Measurements from ENCODE around the gene ACOXL.

ACOXL gene

DNA sequence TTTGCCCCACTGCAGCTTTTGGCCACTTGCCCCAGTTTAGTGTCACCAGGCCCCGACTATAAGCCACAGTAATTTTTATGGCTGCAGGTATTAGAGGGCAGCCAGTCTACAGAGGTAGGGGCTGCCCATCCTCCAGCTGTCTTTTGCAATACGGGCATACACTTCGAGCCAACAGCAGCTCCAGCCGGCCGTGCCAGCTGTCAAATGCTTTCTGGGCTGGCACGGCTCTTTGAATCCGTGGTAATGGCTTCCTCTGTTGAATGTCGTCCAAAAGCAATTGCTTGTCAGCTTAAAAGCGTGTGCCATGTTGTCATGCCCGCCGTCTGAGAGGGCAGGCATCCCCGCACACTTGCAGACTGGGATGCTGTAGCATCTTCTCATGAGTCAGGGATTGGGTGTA is 429.6 kb downstream of the ACOXL start:
- H3K79me2 ChIP-seq (ENCODE audit: insufficient read depth, low read length): peaks cover 11% of the 10 kb centered on the region; the same call in 1 of the 2 replicates
- no peak overlapping the region for H2AFZ ChIP-seq (ENCODE audit: low read depth, low read length, severe bottlenecking)
- H3K9ac ChIP-seq (ENCODE audit: low read length): no peak overlapping the region
- H3F3A ChIP-seq (ENCODE audit: insufficient read depth): peaks cover 14% of the 10 kb centered on the region
- no peak overlapping the region for H3K4me3 ChIP-seq (ENCODE audit: insufficient read depth, low read length, poor library complexity, severe bottlenecking)
- H3K27me3 ChIP-seq (ENCODE audit: low read length): no peaks in the 10 kb centered on the region
- no peaks in the 10 kb centered on the region for H3K9me2 ChIP-seq (replicated peaks; ENCODE audit: insufficient read depth, low read length)
- H3K9me3 ChIP-seq (ENCODE audit: insufficient read depth, low read length): no peaks in the 10 kb centered on the region
- H3K36me3 ChIP-seq (ENCODE audit: low read length): no peaks in the 10 kb centered on the region
- H3K4me2 ChIP-seq (ENCODE audit: low read depth, low read length, poor library complexity, severe bottlenecking): no peak overlapping the region
- no peak overlapping the region for H3K27ac ChIP-seq (ENCODE audit: low read depth, low read length)
- no peak for TF ChIP-seq EZH2phosphoT487 (conservative IDR thresholded peaks at IDR 0.05; ENCODE audit: low read length)
- TF ChIP-seq, protein P1, sequence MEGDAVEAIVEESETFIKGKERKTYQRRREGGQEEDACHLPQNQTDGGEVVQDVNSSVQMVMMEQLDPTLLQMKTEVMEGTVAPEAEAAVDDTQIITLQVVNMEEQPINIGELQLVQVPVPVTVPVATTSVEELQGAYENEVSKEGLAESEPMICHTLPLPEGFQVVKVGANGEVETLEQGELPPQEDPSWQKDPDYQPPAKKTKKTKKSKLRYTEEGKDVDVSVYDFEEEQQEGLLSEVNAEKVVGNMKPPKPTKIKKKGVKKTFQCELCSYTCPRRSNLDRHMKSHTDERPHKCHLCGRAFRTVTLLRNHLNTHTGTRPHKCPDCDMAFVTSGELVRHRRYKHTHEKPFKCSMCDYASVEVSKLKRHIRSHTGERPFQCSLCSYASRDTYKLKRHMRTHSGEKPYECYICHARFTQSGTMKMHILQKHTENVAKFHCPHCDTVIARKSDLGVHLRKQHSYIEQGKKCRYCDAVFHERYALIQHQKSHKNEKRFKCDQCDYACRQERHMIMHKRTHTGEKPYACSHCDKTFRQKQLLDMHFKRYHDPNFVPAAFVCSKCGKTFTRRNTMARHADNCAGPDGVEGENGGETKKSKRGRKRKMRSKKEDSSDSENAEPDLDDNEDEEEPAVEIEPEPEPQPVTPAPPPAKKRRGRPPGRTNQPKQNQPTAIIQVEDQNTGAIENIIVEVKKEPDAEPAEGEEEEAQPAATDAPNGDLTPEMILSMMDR (IDR thresholded peaks at IDR 0.05; ENCODE audit: insufficient read depth, low read length, poor library complexity, severe bottlenecking): no peak
- H4K20me1 ChIP-seq (ENCODE audit: low read depth, low read length): no peaks in the 10 kb centered on the region; the same call in 1 of the 2 replicates

DNA sequence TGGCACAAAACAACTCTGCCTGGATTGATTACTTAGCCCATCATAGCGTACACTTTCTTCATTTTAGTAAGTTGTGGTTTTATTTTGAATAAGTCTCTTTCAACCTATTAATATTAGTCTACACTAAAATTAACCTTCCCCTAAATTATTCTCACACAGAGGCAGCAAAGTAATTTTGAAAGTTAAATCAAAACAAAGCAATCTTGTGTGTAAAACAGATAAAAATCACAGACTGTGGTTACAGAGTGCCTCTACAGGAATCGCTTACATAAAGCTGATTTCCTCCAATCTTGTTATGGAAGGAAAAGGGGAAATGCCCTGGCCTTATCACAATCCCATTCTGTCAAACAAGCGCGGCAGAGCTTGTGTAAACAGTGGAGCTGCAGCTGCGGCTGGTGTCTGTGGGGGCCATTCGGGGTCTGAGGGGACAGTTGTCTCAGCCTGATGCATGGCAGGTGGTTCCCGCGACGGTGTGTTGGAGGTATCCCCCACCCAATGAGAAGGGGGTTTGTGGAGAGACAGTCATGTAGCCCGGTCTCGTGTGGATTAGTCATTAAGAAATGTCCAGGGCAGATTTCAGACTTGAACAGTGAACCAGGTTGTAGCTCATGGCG is 430.5 kb downstream of the ACOXL start:
- no peak overlapping the region for H3K4me3 ChIP-seq (ENCODE audit: insufficient read depth, low read length, poor library complexity, severe bottlenecking)
- no peak overlapping the region for H3K4me2 ChIP-seq (ENCODE audit: low read depth, low read length, poor library complexity, severe bottlenecking)
- no peaks in the 10 kb centered on the region for H3K27me3 ChIP-seq (ENCODE audit: low read length)
- no peaks in the 10 kb centered on the region; the same call in 1 of the 2 replicates for H4K20me1 ChIP-seq (ENCODE audit: low read depth, low read length)
- no peaks in the 10 kb centered on the region for H3K9me2 ChIP-seq (replicated peaks; ENCODE audit: insufficient read depth, low read length)
- H2AFZ ChIP-seq (ENCODE audit: low read depth, low read length, severe bottlenecking): no peak overlapping the region
- no peaks in the 10 kb centered on the region for H3K9me3 ChIP-seq (ENCODE audit: insufficient read depth, low read length)
- no peak overlapping the region for H3K9ac ChIP-seq (ENCODE audit: low read length)
- H3K27ac ChIP-seq (ENCODE audit: low read depth, low read length): no peak overlapping the region
- peaks cover 5% of the 10 kb centered on the region for H3F3A ChIP-seq (ENCODE audit: insufficient read depth)
- no peaks in the 10 kb centered on the region for H3K36me3 ChIP-seq (ENCODE audit: low read length)
- peaks cover 11% of the 10 kb centered on the region; the same call in 1 of the 2 replicates for H3K79me2 ChIP-seq (ENCODE audit: insufficient read depth, low read length)
- TF ChIP-seq EZH2phosphoT487 (conservative IDR thresholded peaks at IDR 0.05; ENCODE audit: low read length): no peak
- TF ChIP-seq, protein P1 (IDR thresholded peaks at IDR 0.05; ENCODE audit: insufficient read depth, low read length, poor library complexity, severe bottlenecking): no peak

DNA sequence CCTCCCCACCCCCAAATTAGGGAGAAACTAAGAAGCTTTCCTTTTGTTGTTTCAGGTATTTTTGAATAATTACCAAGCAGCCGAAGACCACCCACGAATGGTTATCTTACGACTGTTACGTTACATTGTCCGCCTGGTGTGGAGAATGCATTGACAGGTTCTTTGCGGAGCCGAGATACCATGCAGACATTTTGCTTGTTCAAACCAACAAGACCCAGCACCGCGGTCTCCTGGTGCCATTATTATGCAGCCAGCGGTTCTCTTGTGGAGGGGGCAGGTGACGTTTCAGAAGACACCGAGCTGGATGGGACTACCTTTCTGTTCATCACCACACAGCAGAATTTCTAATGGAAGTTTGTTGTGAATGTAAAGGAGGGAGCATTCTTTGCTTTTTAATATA is 431.7 kb downstream of the ACOXL start:
- TF ChIP-seq EZH2phosphoT487 (conservative IDR thresholded peaks at IDR 0.05; ENCODE audit: low read length): no peak
- TF ChIP-seq, protein P1 (IDR thresholded peaks at IDR 0.05; ENCODE audit: insufficient read depth, low read length, poor library complexity, severe bottlenecking): no peak
- H4K20me1 ChIP-seq (ENCODE audit: low read depth, low read length): no peaks in the 10 kb centered on the region
- H3K27ac ChIP-seq (ENCODE audit: low read depth, low read length): no peak overlapping the region
- H3F3A ChIP-seq (ENCODE audit: insufficient read depth): no peaks in the 10 kb centered on the region; the same call in 1 of the 2 replicates
- H2AFZ ChIP-seq (ENCODE audit: low read depth, low read length, severe bottlenecking): no peak overlapping the region
- H3K27me3 ChIP-seq (ENCODE audit: low read length): no peaks in the 10 kb centered on the region
- H3K9me2 ChIP-seq (replicated peaks; ENCODE audit: insufficient read depth, low read length): no peaks in the 10 kb centered on the region
- H3K4me2 ChIP-seq (ENCODE audit: low read depth, low read length, poor library complexity, severe bottlenecking): no peak overlapping the region
- no peaks in the 10 kb centered on the region for H3K9me3 ChIP-seq (ENCODE audit: insufficient read depth, low read length)
- H3K9ac ChIP-seq (ENCODE audit: low read length): no peak overlapping the region
- no peaks in the 10 kb centered on the region for H3K36me3 ChIP-seq (ENCODE audit: low read length)
- peaks cover 1% of the 10 kb centered on the region; the same call in 1 of the 2 replicates for H3K79me2 ChIP-seq (ENCODE audit: insufficient read depth, low read length)
- H3K4me3 ChIP-seq (ENCODE audit: insufficient read depth, low read length, poor library complexity, severe bottlenecking): no peak overlapping the region
